ENCODE measurements around the gene ALPK3. TPM values are rescaled to one million over a fixed set of nuclear protein-coding genes. Genes with fewer than 3 reads are reported as not detected.
A peak's percentile ranks its signal among the peaks of the same experiment; 100 is the strongest.

ALPK3 gene
- total and polyA plus RNA-seq, 5 donors from 2014 or later: 0.22 TPM; not detected in 4

- DNase-seq (no peak), ATAC-seq (ENCODE audit: low read depth in 2 of 2) (no peak)
- Histone ChIP-seq H3K27ac (ENCODE audit: insufficient read depth, low read length, poor library complexity, severe bottlenecking) (no peak overlapping the region), H3K36me3 (ENCODE audit: control insufficient read depth, insufficient read depth, low read length) (peaks cover 57% of the 10 kb centered on the region), H3K4me1 (ENCODE audit: control insufficient read depth, insufficient read depth, low read length, poor library complexity, severe bottlenecking) (no peaks in the 10 kb centered on the region), H3K4me3 (ENCODE audit: low read depth, low read length) (no peak overlapping the region), H3K9me3 (ENCODE audit: control insufficient read depth in 2 of 2, low read length in 2 of 2) (no peaks in the 10 kb centered on the region), H3K27me3 (ENCODE audit: control insufficient read depth, insufficient read depth, low read length) (no peaks in the 10 kb centered on the region)
- peak overlapping the region; percentile 77 to 92 (median 90) for H3K27ac Mint-ChIP-seq
- peaks cover 47% of the 10 kb centered on the region for H3K36me3 Mint-ChIP-seq
- H3K27me3 Mint-ChIP-seq: no peaks in the 10 kb centered on the region
- no peak overlapping the region for H3K4me3 Mint-ChIP-seq
- no peaks in the 10 kb centered on the region for H3K9me3 Mint-ChIP-seq
- H3K4me1 Mint-ChIP-seq: peaks cover 27 to 41% (median 36%) of the 10 kb centered on the region in 4 donors
These were observed 26.5 kb upstream of the ALPK3 start for GRCh38 chr15:84790676-84791075.

GRCh38 chr15:84791763-84792162 lies 25.4 kb upstream of the ALPK3 start:
- Histone ChIP-seq H3K27ac (ENCODE audit: insufficient read depth, low read length, poor library complexity, severe bottlenecking) (no peak overlapping the region), H3K36me3 (ENCODE audit: control insufficient read depth, insufficient read depth, low read length) (peaks cover 59% of the 10 kb centered on the region), H3K4me3 (ENCODE audit: low read depth, low read length) (no peak overlapping the region), H3K4me1 (ENCODE audit: control insufficient read depth, insufficient read depth, low read length, poor library complexity, severe bottlenecking) (no peaks in the 10 kb centered on the region), H3K27me3 (ENCODE audit: control insufficient read depth, insufficient read depth, low read length) (no peaks in the 10 kb centered on the region), H3K9me3 (ENCODE audit: control insufficient read depth in 2 of 2, low read length in 2 of 2) (no peaks in the 10 kb centered on the region)
- Mint-ChIP-seq H3K27ac (no peak overlapping the region), H3K4me3 (no peak overlapping the region), H3K9me3 (no peaks in the 10 kb centered on the region), H3K27me3 (no peaks in the 10 kb centered on the region), H3K36me3 (peaks cover 43% of the 10 kb centered on the region), H3K4me1 (peaks cover 27 to 32% (median 32%) of the 10 kb centered on the region in 4 donors)
- ATAC-seq (ENCODE audit: low read depth in 2 of 2) (no peak), DNase-seq (no peak)

- Histone ChIP-seq H3K4me3 (ENCODE audit: low read depth, low read length) (no peak overlapping the region), H3K9me3 (ENCODE audit: control insufficient read depth in 2 of 2, low read length in 2 of 2) (no peaks in the 10 kb centered on the region), H3K36me3 (ENCODE audit: control insufficient read depth, insufficient read depth, low read length) (peaks cover 65% of the 10 kb centered on the region), H3K27ac (ENCODE audit: insufficient read depth, low read length, poor library complexity, severe bottlenecking) (no peak overlapping the region), H3K4me1 (ENCODE audit: control insufficient read depth, insufficient read depth, low read length, poor library complexity, severe bottlenecking) (no peaks in the 10 kb centered on the region), H3K27me3 (ENCODE audit: control insufficient read depth, insufficient read depth, low read length) (no peaks in the 10 kb centered on the region)
- Mint-ChIP-seq H3K27ac (no peak overlapping the region), H3K9me3 (no peaks in the 10 kb centered on the region), H3K4me3 (no peak overlapping the region), H3K36me3 (peaks cover 40% of the 10 kb centered on the region), H3K27me3 (no peaks in the 10 kb centered on the region), H3K4me1 (peaks cover 15 to 21% (median 17%) of the 10 kb centered on the region in 4 donors)
- DNase-seq: no peak
- no peak for ATAC-seq (ENCODE audit: low read depth in 2 of 2)
These were observed 23.6 kb upstream of the ALPK3 start for GRCh38 chr15:84793431-84794161.

GRCh38 chr15:84794162-84794547 lies 23.0 kb upstream of the ALPK3 start:
- Mint-ChIP-seq H3K9me3 (no peaks in the 10 kb centered on the region), H3K36me3 (peaks cover 41% of the 10 kb centered on the region), H3K4me1 (peaks cover 13 to 20% (median 16%) of the 10 kb centered on the region in 4 donors), H3K4me3 (no peak overlapping the region), H3K27me3 (no peaks in the 10 kb centered on the region), H3K27ac (no peak overlapping the region)
- DNase-seq (no peak), ATAC-seq (ENCODE audit: low read depth in 2 of 2) (no peak)
- H3K4me1 ChIP-seq (ENCODE audit: control insufficient read depth, insufficient read depth, low read length, poor library complexity, severe bottlenecking): no peaks in the 10 kb centered on the region
- no peak overlapping the region for H3K4me3 ChIP-seq (ENCODE audit: low read depth, low read length)
- H3K36me3 ChIP-seq (ENCODE audit: control insufficient read depth, insufficient read depth, low read length): peaks cover 65% of the 10 kb centered on the region
- no peaks in the 10 kb centered on the region for H3K27me3 ChIP-seq (ENCODE audit: control insufficient read depth, insufficient read depth, low read length)
- no peak overlapping the region for H3K27ac ChIP-seq (ENCODE audit: insufficient read depth, low read length, poor library complexity, severe bottlenecking)
- no peaks in the 10 kb centered on the region for H3K9me3 ChIP-seq (ENCODE audit: control insufficient read depth in 2 of 2, low read length in 2 of 2)

- Histone ChIP-seq H3K4me1 (ENCODE audit: control insufficient read depth, insufficient read depth, low read length, poor library complexity, severe bottlenecking) (no peaks in the 10 kb centered on the region), H3K27ac (ENCODE audit: insufficient read depth, low read length, poor library complexity, severe bottlenecking) (no peak overlapping the region), H3K27me3 (ENCODE audit: control insufficient read depth, insufficient read depth, low read length) (no peaks in the 10 kb centered on the region), H3K9me3 (ENCODE audit: control insufficient read depth in 2 of 2, low read length in 2 of 2) (no peaks in the 10 kb centered on the region), H3K4me3 (ENCODE audit: low read depth, low read length) (no peak overlapping the region), H3K36me3 (ENCODE audit: control insufficient read depth, insufficient read depth, low read length) (peaks cover 75% of the 10 kb centered on the region)
- Mint-ChIP-seq H3K36me3 (peaks cover 42% of the 10 kb centered on the region), H3K27me3 (no peaks in the 10 kb centered on the region), H3K4me1 (peaks cover 7 to 17% (median 14%) of the 10 kb centered on the region in 4 donors), H3K4me3 (no peak overlapping the region), H3K27ac (no peak overlapping the region), H3K9me3 (no peaks in the 10 kb centered on the region)
- ATAC-seq (ENCODE audit: low read depth in 2 of 2): no peak
- DNase-seq: no peak
These were observed 22.0 kb upstream of the ALPK3 start for GRCh38 chr15:84795186-84795585.

- peaks cover 76% of the 10 kb centered on the region for H3K36me3 ChIP-seq (ENCODE audit: control insufficient read depth, insufficient read depth, low read length)
- no peaks in the 10 kb centered on the region for H3K27me3 ChIP-seq (ENCODE audit: control insufficient read depth, insufficient read depth, low read length)
- no peaks in the 10 kb centered on the region for H3K4me1 ChIP-seq (ENCODE audit: control insufficient read depth, insufficient read depth, low read length, poor library complexity, severe bottlenecking)
- no peak for DNase-seq
- H3K27ac ChIP-seq (ENCODE audit: insufficient read depth, low read length, poor library complexity, severe bottlenecking): no peak overlapping the region
- ATAC-seq (ENCODE audit: low read depth in 2 of 2): no peak
- peak overlapping the region in 2 of 3 donors; percentile 50 to 73 for H3K27ac Mint-ChIP-seq
- no peaks in the 10 kb centered on the region for H3K27me3 Mint-ChIP-seq
- H3K4me3 ChIP-seq (ENCODE audit: low read depth, low read length): no peak overlapping the region
- no peak overlapping the region for H3K4me3 Mint-ChIP-seq
- H3K9me3 ChIP-seq (ENCODE audit: control insufficient read depth in 2 of 2, low read length in 2 of 2): no peaks in the 10 kb centered on the region
- no peaks in the 10 kb centered on the region for H3K9me3 Mint-ChIP-seq
- H3K4me1 Mint-ChIP-seq: peaks cover 0 to 5% (median 2%) of the 10 kb centered on the region in 4 donors
- H3K36me3 Mint-ChIP-seq: peaks cover 37% of the 10 kb centered on the region
These were observed 19.9 kb upstream of the ALPK3 start for GRCh38 chr15:84797212-84797611.

- H3K4me1 ChIP-seq (ENCODE audit: control insufficient read depth, insufficient read depth, low read length, poor library complexity, severe bottlenecking): no peaks in the 10 kb centered on the region
- ATAC-seq (ENCODE audit: low read depth in 2 of 2): no peak
- no peak for DNase-seq
- Mint-ChIP-seq H3K36me3 (peaks cover 42% of the 10 kb centered on the region), H3K9me3 (no peaks in the 10 kb centered on the region), H3K27me3 (no peaks in the 10 kb centered on the region), H3K27ac (peak overlapping the region in 2 of 3 donors; percentile 56 to 73), H3K4me1 (peaks cover 0 to 5% (median 2%) of the 10 kb centered on the region in 4 donors), H3K4me3 (no peak overlapping the region)
- H3K9me3 ChIP-seq (ENCODE audit: control insufficient read depth in 2 of 2, low read length in 2 of 2): no peaks in the 10 kb centered on the region
- H3K27me3 ChIP-seq (ENCODE audit: control insufficient read depth, insufficient read depth, low read length): no peaks in the 10 kb centered on the region
- H3K27ac ChIP-seq (ENCODE audit: insufficient read depth, low read length, poor library complexity, severe bottlenecking): no peak overlapping the region
- H3K4me3 ChIP-seq (ENCODE audit: low read depth, low read length): no peak overlapping the region
- peaks cover 76% of the 10 kb centered on the region for H3K36me3 ChIP-seq (ENCODE audit: control insufficient read depth, insufficient read depth, low read length)
These were observed 19.4 kb upstream of the ALPK3 start for GRCh38 chr15:84797801-84798200.

GRCh38 chr15:84798436-84798946 lies 18.7 kb upstream of the ALPK3 start:
- H3K27ac Mint-ChIP-seq: no peak overlapping the region
- Histone ChIP-seq H3K4me1 (ENCODE audit: control insufficient read depth, insufficient read depth, low read length, poor library complexity, severe bottlenecking) (no peaks in the 10 kb centered on the region), H3K36me3 (ENCODE audit: control insufficient read depth, insufficient read depth, low read length) (peaks cover 72% of the 10 kb centered on the region)

More at GRCh38 chr15:84798436-84798946, 18.7 kb upstream of the ALPK3 start:
- ATAC-seq (ENCODE audit: low read depth in 2 of 2) (no peak), DNase-seq (no peak)
- H3K36me3 Mint-ChIP-seq: peaks cover 46% of the 10 kb centered on the region
- H3K4me3 Mint-ChIP-seq: no peak overlapping the region
- Histone ChIP-seq H3K27ac (ENCODE audit: insufficient read depth, low read length, poor library complexity, severe bottlenecking) (no peak overlapping the region), H3K9me3 (ENCODE audit: control insufficient read depth in 2 of 2, low read length in 2 of 2) (no peaks in the 10 kb centered on the region), H3K4me3 (ENCODE audit: low read depth, low read length) (no peak overlapping the region), H3K27me3 (ENCODE audit: control insufficient read depth, insufficient read depth, low read length) (no peaks in the 10 kb centered on the region)
- no peaks in the 10 kb centered on the region for H3K27me3 Mint-ChIP-seq
- H3K4me1 Mint-ChIP-seq: peaks cover 0 to 4% (median 2%) of the 10 kb centered on the region in 4 donors
- no peaks in the 10 kb centered on the region for H3K9me3 Mint-ChIP-seq

Measured in CD4-positive, CD25-positive, alpha-beta regulatory T cell (primary cell).